ENCODE results near the gene MVP. TPM values are rescaled to one million over a fixed set of nuclear protein-coding genes. Genes with fewer than 3 reads are reported as not detected.

MVP gene
- total RNA-seq, 4 donors from 2014 or later = 82.2 to 162 (median 129) TPM

- H3K9me3 ChIP-seq = no peaks in the 10 kb centered on the region
- WGBS, 2 donors (ENCODE audit: low coverage in 1 of 2) = 18 to 26% methylated on average over 10 to 19 of the region's 25 CpGs
- H3K27ac ChIP-seq = peak overlapping the region; percentile 73 to 98 (median 98)
- H3K4me1 ChIP-seq = peaks cover 7 to 76% (median 42%) of the 10 kb centered on the region in 3 donors
- peaks cover 0 to 21% of the 10 kb centered on the region in 2 donors for H3K36me3 ChIP-seq
- TF ChIP-seq POLR2A (IDR thresholded peaks at IDR 0.05) (no peak), POLR2AphosphoS5 (IDR thresholded peaks at IDR 0.05) (no peak), EP300 (IDR thresholded peaks at IDR 0.05) (no peak), CTCF (IDR thresholded peaks at IDR 0.05) (no peak)
- peak overlapping the region; percentile 21 to 90 for H3K4me3 ChIP-seq
- ATAC-seq = no peak
- H3K27me3 ChIP-seq = no peaks in the 10 kb centered on the region
Observed at GRCh38 chr16:29808219-29808900, 11.9 kb upstream of the MVP start.

DNA sequence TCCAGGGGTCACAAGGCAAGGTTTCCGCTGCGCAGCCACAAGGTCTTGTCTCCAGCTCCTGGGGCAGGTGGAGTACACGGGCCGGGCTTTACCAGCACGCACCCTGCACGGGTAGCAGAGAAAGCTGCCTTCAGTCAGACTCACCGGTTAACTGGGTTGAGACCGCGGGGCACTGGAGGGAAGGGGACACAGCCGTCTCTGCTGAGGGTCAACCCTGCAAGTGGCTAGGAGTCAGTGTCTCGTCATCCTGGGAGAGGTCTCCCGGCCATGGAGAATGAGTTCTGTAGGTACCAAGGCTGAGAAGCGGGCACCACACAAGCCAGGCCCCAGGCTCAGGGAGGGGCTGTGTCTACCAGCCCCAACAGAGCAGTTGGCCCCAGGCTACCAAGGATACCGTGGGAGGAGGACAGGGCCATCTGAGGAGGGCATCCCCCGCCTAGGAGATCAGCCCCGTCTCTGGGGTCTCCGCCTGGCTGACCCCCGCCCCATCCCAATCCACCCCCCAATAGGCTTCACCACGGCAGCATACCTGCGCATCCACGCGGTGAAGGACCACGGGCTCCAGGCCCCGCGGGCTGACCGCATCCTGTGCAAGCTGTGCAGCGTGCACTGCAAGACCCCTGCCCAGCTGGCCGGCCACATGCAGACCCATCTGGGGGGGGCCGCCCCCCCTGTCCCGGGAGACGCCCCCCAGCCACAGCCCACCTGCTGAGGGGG, 11.1 kb upstream of the MVP start:
- Histone ChIP-seq H3K27ac (peak overlapping the region in 3 of 4 donors; percentile 98), H3K36me3 (peaks cover 0 to 21% of the 10 kb centered on the region in 2 donors), H3K9me3 (no peaks in the 10 kb centered on the region), H3K4me1 (peaks cover 7 to 77% (median 46%) of the 10 kb centered on the region in 3 donors), H3K4me3 (peak overlapping the region in 1 of 2 donors; percentile 90), H3K27me3 (no peaks in the 10 kb centered on the region)
- no peak for TF ChIP-seq POLR2AphosphoS5 (IDR thresholded peaks at IDR 0.05)
- TF ChIP-seq CTCF (IDR thresholded peaks at IDR 0.05) = no peak
- TF ChIP-seq EP300 (IDR thresholded peaks at IDR 0.05) = no peak
- TF ChIP-seq POLR2A (IDR thresholded peaks at IDR 0.05) = no peak
- no peak for ATAC-seq
- WGBS, 2 donors (ENCODE audit: low coverage in 1 of 2) = no CpG with 5 or more reads among the region's 31 CpGs

DNA sequence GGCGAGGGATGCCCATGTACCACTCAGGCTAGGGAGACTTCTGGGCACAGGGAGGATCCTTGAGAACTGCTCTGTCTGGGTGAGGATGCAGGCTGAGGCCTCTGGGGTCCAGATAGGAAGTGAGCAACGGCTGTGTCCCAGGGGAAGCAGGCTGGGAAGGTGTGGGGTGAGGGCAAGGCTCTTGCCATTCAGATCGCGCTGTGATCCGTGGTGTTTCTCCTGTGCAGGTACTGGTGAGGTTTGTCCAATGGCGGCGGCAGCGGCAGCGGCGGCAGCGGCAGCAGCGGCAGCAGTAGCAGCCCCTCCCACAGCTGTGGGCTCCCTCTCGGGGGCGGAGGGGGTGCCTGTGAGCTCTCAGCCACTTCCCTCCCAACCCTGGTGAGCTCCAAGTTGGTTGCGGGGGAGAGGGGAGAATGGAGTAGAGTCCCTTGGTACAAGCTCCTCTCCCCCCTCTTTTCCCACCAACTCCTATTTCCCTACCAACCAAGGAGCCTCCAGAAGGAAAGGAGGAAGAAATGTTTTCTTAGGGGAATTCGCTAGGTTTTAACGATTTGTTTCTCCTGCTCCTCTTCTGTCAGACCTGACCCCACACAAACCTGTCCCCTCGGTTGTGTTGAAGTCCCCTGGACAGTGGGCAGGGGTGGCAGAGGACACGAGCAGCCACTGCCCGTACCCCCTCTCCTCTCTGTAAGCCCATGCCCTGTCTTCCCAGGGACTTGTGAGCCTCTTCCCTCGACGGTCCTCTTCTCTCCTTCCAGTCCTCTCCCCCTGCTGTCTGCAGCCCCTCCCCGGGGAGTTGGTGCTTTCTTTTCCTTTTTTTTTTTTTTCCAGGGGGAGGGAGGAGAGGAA, 10.2 kb upstream of the MVP start:
- Histone ChIP-seq H3K9me3 (no peaks in the 10 kb centered on the region), H3K4me1 (peaks cover 8 to 79% (median 54%) of the 10 kb centered on the region in 3 donors), H3K27ac (peak overlapping the region; percentile 47 to 98 (median 98)), H3K27me3 (no peaks in the 10 kb centered on the region), H3K36me3 (peaks cover 0 to 21% of the 10 kb centered on the region in 2 donors), H3K4me3 (peak overlapping the region in 1 of 2 donors; percentile 4)
- ATAC-seq = no peak
- TF ChIP-seq POLR2AphosphoS5 (IDR thresholded peaks at IDR 0.05) (peak; percentile 5), POLR2A (IDR thresholded peaks at IDR 0.05) (no peak)
- 32 to 60% methylated on average over 1 to 12 of the region's 23 CpGs for WGBS, 2 donors (ENCODE audit: low coverage in 1 of 2)

DNA sequence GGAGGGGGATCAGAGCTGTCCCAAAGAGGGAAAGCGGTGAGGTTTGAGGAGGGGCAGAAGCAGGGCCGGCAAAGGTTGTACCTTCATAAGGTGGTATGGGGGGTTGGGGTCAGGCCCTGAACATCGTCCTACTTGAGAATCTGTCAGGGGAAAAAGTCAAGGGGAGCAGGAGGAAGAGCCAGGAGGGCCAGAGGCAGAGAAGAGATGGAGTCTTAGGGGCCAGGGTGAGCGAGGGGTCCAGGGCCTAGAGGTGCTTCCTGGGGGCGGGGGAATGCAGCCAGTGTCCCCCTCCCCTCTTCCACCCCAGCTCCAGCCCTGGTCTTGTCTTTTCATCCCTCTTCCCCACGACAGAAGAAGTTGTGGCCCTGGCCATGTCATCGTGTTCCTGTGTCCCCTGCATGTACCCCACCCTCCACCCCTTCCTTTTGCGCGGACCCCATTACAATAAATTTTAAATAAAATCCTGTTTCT, 9.5 kb upstream of the MVP start:
- TF ChIP-seq POLR2AphosphoS5 (IDR thresholded peaks at IDR 0.05) = no peak
- TF ChIP-seq POLR2A (IDR thresholded peaks at IDR 0.05) = no peak
- TF ChIP-seq EP300 (IDR thresholded peaks at IDR 0.05) = no peak
- no peak for TF ChIP-seq CTCF (IDR thresholded peaks at IDR 0.05)
- Histone ChIP-seq H3K4me3 (no peak overlapping the region), H3K4me1 (peaks cover 9 to 83% (median 56%) of the 10 kb centered on the region in 3 donors), H3K27ac (peak overlapping the region; percentile 47 to 98 (median 98)), H3K9me3 (no peaks in the 10 kb centered on the region), H3K36me3 (peaks cover 0 to 21% of the 10 kb centered on the region in 2 donors), H3K27me3 (no peaks in the 10 kb centered on the region)
- 0 to 30% methylated on average over 3 to 9 of the region's 9 CpGs for WGBS, 2 donors (ENCODE audit: low coverage in 1 of 2)
- no peak for ATAC-seq

Measured in gastroesophageal sphincter (tissue), 4 donors.